Adrenal gland (tissue), 12 donors: Measurements from ENCODE around the gene RGL1. TPM values are rescaled to one million over a fixed set of nuclear protein-coding genes. Genes with fewer than 3 reads are reported as not detected.

Experiments used
- DNase-seq, 7 donors: peaks; one replicate each; pipeline ENCODE4 v3.0.0-alpha.2; 2019 to 2020
- H3K27ac ChIP-seq, 5 donors: fragments of 200-600 bp; sonication (generic) in 4 of 5; 1 replicate in 3 of 5; 2 replicates in 2 of 5; pipeline versions ENCODE4 v1.5.1 to v1.8.0; 2016 to 2020; ENCODE audit warnings: mild to moderate bottlenecking in 1 of 5
- H3K27me3 ChIP-seq: fragments of 200-600 bp; 2 replicates; pipeline ENCODE4 v1.8.0; 2021
- H3K36me3 ChIP-seq, 2 donors: fragments of 200-600 bp; replicated peaks in 1 of 2; 1 replicate in 1 of 2; 2 replicates in 1 of 2; pipeline versions ENCODE4 v1.5.1 to v1.8.0; 2018 to 2022
- H3K4me1 ChIP-seq, 2 donors: fragments of 200-600 bp; replicated peaks in 1 of 2; 1 replicate in 1 of 2; 2 replicates in 1 of 2; pipeline versions ENCODE4 v1.5.1 to v1.8.0; 2018 to 2021
- H3K4me3 ChIP-seq, 4 donors: fragments of 200-600 bp; sonication (generic) in 3 of 4; one replicate each; pipeline ENCODE4 v1.5.1; 2016 to 2018
- H3K9me3 ChIP-seq, 3 donors: fragments of 200-600 bp; sonication (generic) in 1 of 3; replicated peaks in 1 of 3; 1 replicate in 2 of 3; 2 replicates in 1 of 3; pipeline versions ENCODE4 v1.5.1 to v1.8.0; 2016 to 2021
- CTCF ChIP-seq, 6 experiments: fragments of 450-650 bp in 4 of 6; fragments of 200-600 bp in 2 of 6; sonication (generic) in 1 of 6; IDR thresholded peaks; 1 replicate in 5 of 6; 2 replicates in 1 of 6; pipeline versions ENCODE4 v1.5.1 to v1.8.0; 2016 to 2021; ENCODE audit warnings: antibody characterized with exemption in 6 of 6, mild to moderate bottlenecking in 2 of 6, moderate library complexity in 1 of 6
- POLR2A ChIP-seq, 2 donors: fragments of 450-650 bp; IDR thresholded peaks; one replicate each; pipeline ENCODE4 v1.6.1; 2017; ENCODE audit warnings: antibody characterized with exemption in 2 of 2, mild to moderate bottlenecking in 2 of 2, moderate library complexity in 1 of 2
- WGBS, 4 donors: extraction: QIAGEN DNeasy Blood & Tissue Kit in 2 of 4; methylation state at CpG; one replicate each; pipeline versions ENCODE4 v1.1.5 to v1.1.7; 2013 to 2017; 5-methylcytosine and 5-hydroxymethylcytosine counted together
- intact Hi-C, 2 donors: fragments of 100-400 bp; cut with DNase I; formaldehyde crosslinking; loops; one replicate each; pipeline versions ENCODE4 v1.14.1 to v1.15.0; 2022 to 2023
- polyA plus RNA-seq, 3 donors: library from polyadenylated mRNA; stranded (reverse); fragments of 200-250 nt in 2 of 3; fragments of 350-450 nt in 1 of 3; fragmentation: Illumina TruSeq in 1 of 3; extraction: RNeasy Lipid Tissue Mini Kit (QIAGEN cat#74804) in 1 of 3; gene quantifications; one replicate each; pipeline ENCODE4 v1.2.3, GENCODE V29; 2013 to 2014
- total RNA-seq, 9 donors: library from RNA; depleted of rRNA in 4 of 9; stranded (reverse); fragments of >200 nt in 4 of 9; fragments of 120-200 nt in 1 of 9; fragmentation: NEBNext Ultra II Directional in 1 of 9; extraction: Animal tissue kit (Norgen Biotek cat#: 25700) in 1 of 9; gene quantifications; one replicate each; pipeline versions ENCODE4 v1.1.0 to v1.2.4, GENCODE V29; 2013 to 2023
- donor health status: healthy with polysubstance abuse.
- donor health status: Bipolar disorder and iron deficiency.
- donor health status: DM: yes; HTN: yes; CAD: no.
- donor health status: DM: no; HTN: no; CAD: no.
- donor health status: DM: no; HTN: no; CAD: no.
- donor health status: DM: yes; HTN: yes; CAD: no.

Gene RGL1
- total and polyA plus RNA-seq, 12 donors, result 15.5 to 76.9 (median 34.9) TPM

GRCh38 chr1:183873642-183874041 lies 68.7 kb downstream of the RGL1 start:
- peak in 1 of 7 donors; percentile 31 for DNase-seq
- intact Hi-C loops, result no loop called here
- TF ChIP-seq CTCF (IDR thresholded peaks at IDR 0.05), result no peak
- TF ChIP-seq POLR2A (IDR thresholded peaks at IDR 0.05), result no peak
- Histone ChIP-seq H3K36me3 (no peaks in the 10 kb centered on the region), H3K9me3 (no peaks in the 10 kb centered on the region), H3K4me1 (peaks cover 56 to 86% of the 10 kb centered on the region in 2 donors), H3K27me3 (no peaks in the 10 kb centered on the region), H3K27ac (peak overlapping the region in 4 of 5 donors; percentile 33 to 85 (median 62)), H3K4me3 (no peak overlapping the region)
- 23 to 35% (median 26%) methylated on average over 3 of the region's 3 CpGs for WGBS, 4 donors

GRCh38 chr1:183876309-183876708 lies 71.4 kb downstream of the RGL1 start:
- H3K9me3 ChIP-seq, result no peaks in the 10 kb centered on the region

GRCh38 chr1:183877053-183877720 lies 72.3 kb downstream of the RGL1 start:
- intact Hi-C loops, result no loop called here
- 23 to 33% (median 26%) methylated on average over 10 of the region's 10 CpGs for WGBS, 4 donors
- H3K27me3 ChIP-seq, result no peaks in the 10 kb centered on the region
- DNase-seq, result peak; percentile 84 to 92 (median 90)
- no peaks in the 10 kb centered on the region for H3K36me3 ChIP-seq
- peak overlapping the region; percentile 32 to 87 (median 77) for H3K27ac ChIP-seq
- H3K4me3 ChIP-seq, result peak overlapping the region in 1 of 4 donors; percentile 6
- no peaks in the 10 kb centered on the region for H3K9me3 ChIP-seq
- TF ChIP-seq POLR2A (IDR thresholded peaks at IDR 0.05) (peak in 1 of 2 donors; percentile 34), CTCF (IDR thresholded peaks at IDR 0.05) (no peak)
- H3K4me1 ChIP-seq, result peaks cover 42 to 89% of the 10 kb centered on the region in 2 donors

More at GRCh38 chr1:183876309-183876708, 71.4 kb downstream of the RGL1 start:
- H3K27me3 ChIP-seq, result no peaks in the 10 kb centered on the region
- H3K36me3 ChIP-seq, result no peaks in the 10 kb centered on the region
- WGBS, 4 donors, result 26 to 38% (median 33%) methylated on average over 4 of the region's 4 CpGs
- peak overlapping the region in 4 of 5 donors; percentile 66 to 87 (median 82) for H3K27ac ChIP-seq
- DNase-seq, result no peak
- TF ChIP-seq CTCF (IDR thresholded peaks at IDR 0.05) (no peak), POLR2A (IDR thresholded peaks at IDR 0.05) (no peak)
- peak overlapping the region in 1 of 4 donors; percentile 8 for H3K4me3 ChIP-seq
- peaks cover 47 to 89% of the 10 kb centered on the region in 2 donors for H3K4me1 ChIP-seq
- intact Hi-C loops, result no loop called here

- Histone ChIP-seq H3K4me1 (peaks cover 28 to 70% of the 10 kb centered on the region in 2 donors), H3K27ac (peak overlapping the region in 1 of 5 donors; percentile 51), H3K4me3 (no peak overlapping the region), H3K27me3 (no peaks in the 10 kb centered on the region), H3K9me3 (no peaks in the 10 kb centered on the region), H3K36me3 (peaks cover 0 to 7% of the 10 kb centered on the region in 2 donors)
- WGBS, 4 donors, result 35 to 91% (median 64%) methylated on average over 2 of the region's 2 CpGs
- intact Hi-C loops, result no loop called here
- no peak for DNase-seq
- TF ChIP-seq CTCF (IDR thresholded peaks at IDR 0.05) (no peak), POLR2A (IDR thresholded peaks at IDR 0.05) (no peak)
Observed at GRCh38 chr1:183879494-183879893, 74.6 kb downstream of the RGL1 start.
